ENCODE data around the gene ANTKMT. TPM values are rescaled to one million over a fixed set of nuclear protein-coding genes. Genes with fewer than 3 reads are reported as not detected.
"Not testable (repeated sequence)": the region's sequence is repeated elsewhere in the genome, so short reads cannot be mapped to it uniquely, and the experiment has no call there.

The ANTKMT gene
- total and polyA plus RNA-seq, 9 donors, result 13.2 to 43.9 (median 21.9) TPM; not detected in 1

GRCh38 chr16:740764-741505 is 20.0 kb downstream of the ANTKMT start, which contains the start of gene CIAO3:
TSS of gene CIAO3 (minus strand) at chr16:740997. CDS start at chr16:740985, 12 bp downstream.
- Histone ChIP-seq H3K36me3 (no peaks in the 10 kb centered on the region), H3K4me1 (ENCODE audit: insufficient read depth) (peaks cover 9% of the 10 kb centered on the region), H3K9me3 (no peaks in the 10 kb centered on the region), H3K4me3 (peak within 1 kb of the TSS; percentile 76), H3K27me3 (no peaks in the 10 kb centered on the region), H3K27ac (no peak within 1 kb of the TSS)
- peak; percentile 84 to 93 (median 90) for DNase-seq
- intact Hi-C loops (cut with DNase I), result no loop called here
- WGBS, 3 donors, result 0 to 1% (median 1%) methylated on average over 60 to 79 of the region's 79 CpGs
- no peak for TF ChIP-seq EP300 (IDR thresholded peaks at IDR 0.05)
- TF ChIP-seq, protein P1, sequence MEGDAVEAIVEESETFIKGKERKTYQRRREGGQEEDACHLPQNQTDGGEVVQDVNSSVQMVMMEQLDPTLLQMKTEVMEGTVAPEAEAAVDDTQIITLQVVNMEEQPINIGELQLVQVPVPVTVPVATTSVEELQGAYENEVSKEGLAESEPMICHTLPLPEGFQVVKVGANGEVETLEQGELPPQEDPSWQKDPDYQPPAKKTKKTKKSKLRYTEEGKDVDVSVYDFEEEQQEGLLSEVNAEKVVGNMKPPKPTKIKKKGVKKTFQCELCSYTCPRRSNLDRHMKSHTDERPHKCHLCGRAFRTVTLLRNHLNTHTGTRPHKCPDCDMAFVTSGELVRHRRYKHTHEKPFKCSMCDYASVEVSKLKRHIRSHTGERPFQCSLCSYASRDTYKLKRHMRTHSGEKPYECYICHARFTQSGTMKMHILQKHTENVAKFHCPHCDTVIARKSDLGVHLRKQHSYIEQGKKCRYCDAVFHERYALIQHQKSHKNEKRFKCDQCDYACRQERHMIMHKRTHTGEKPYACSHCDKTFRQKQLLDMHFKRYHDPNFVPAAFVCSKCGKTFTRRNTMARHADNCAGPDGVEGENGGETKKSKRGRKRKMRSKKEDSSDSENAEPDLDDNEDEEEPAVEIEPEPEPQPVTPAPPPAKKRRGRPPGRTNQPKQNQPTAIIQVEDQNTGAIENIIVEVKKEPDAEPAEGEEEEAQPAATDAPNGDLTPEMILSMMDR (IDR thresholded peaks at IDR 0.05), result peak; percentile 89 to 100 (median 97)
- peak; percentile 51 for TF ChIP-seq POLR2A (IDR thresholded peaks at IDR 0.05)

DNA sequence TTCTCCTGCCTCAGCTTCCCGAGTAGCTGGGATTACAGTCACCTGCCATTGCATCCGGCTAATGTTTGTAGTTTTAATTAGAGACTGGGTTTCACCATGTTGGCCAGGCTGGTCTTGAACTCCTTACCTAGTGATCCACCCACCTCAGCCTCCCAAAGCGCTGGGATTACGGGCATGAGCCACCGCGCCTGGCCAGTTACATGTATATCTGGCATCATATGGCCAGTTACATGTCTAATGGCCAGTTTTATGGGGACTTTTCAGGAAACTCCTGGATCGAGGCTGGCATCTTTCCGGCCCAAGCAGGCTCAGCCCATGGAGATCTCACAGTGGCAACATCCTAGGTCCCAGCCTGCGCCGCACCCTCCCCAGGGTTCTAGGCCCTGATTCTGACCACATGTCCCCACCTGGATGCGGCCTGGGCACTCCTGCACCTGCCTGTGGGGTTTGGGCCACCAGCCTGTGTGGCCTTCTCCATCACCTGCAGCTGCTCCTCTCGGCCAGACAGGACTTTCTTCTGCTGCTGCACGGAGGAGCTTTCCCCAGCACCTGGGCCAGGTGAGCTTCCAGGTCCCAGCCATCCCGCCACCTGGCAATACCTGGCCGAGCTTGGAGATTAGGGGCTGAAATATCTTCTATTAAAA is 21.2 kb downstream of the ANTKMT start:
- H3K4me1 ChIP-seq (ENCODE audit: insufficient read depth), result peaks cover 9% of the 10 kb centered on the region
- intact Hi-C loops (cut with DNase I), result no loop called here
- no peak overlapping the region for H3K4me3 ChIP-seq
- TF ChIP-seq EP300 (IDR thresholded peaks at IDR 0.05) (no peak), POLR2A (IDR thresholded peaks at IDR 0.05) (no peak)
- TF ChIP-seq, protein P1 (IDR thresholded peaks at IDR 0.05), result no peak
- H3K36me3 ChIP-seq, result no peaks in the 10 kb centered on the region
- no peak overlapping the region for H3K27ac ChIP-seq
- H3K27me3 ChIP-seq, result no peaks in the 10 kb centered on the region
- peak in 1 of 5 donors; percentile 9 for DNase-seq
- WGBS, 3 donors, result 85 to 89% (median 85%) methylated on average over 15 of the region's 15 CpGs
- H3K9me3 ChIP-seq, result no peaks in the 10 kb centered on the region

GRCh38 chr16:742894-743293 is 21.9 kb downstream of the ANTKMT start:
- H3K27me3 ChIP-seq; H3K36me3 ChIP-seq; H3K4me1 ChIP-seq (ENCODE audit: insufficient read depth); H3K4me3 ChIP-seq; DNase-seq; H3K27ac ChIP-seq; H3K9me3 ChIP-seq; intact Hi-C loops (cut with DNase I): not testable (repeated sequence)
- 66 to 78% (median 69%) methylated on average over 14 of the region's 14 CpGs for WGBS, 3 donors

DNA sequence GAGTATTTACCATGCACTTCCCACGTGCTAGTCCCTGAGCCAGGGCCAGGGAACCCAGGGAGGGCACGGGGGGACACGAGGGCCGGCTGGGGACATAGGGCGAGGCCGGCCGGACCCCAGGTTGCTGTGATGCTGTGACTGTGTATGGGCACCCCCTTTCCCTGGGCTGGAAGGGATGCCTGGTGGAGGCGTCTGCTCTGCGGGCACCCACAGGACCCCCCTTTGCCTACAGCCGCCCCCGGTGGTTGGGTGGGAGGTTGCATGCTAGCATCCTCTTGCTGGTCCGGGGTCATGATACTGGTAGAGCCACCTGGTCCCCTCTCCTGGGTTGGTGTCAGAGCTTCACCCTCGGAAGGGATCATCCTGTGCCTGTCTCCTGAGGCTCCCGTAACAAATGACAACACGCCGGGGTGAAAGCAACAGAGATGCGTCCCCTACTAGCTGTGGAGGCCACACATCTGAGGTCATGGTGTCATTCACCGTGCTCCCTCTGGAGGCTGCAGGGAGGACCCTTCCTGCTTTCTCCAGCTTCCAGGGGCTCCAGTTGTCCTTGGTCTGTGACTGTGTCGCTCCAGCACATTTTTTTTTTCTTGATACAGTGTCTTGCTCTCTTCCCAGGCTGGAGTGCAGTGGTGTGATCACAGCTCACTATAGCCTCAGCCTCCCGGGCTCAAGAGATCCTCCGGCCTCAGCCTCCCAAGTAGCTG is 23.0 kb downstream of the ANTKMT start:
- Histone ChIP-seq H3K4me3 (no peak overlapping the region), H3K9me3 (no peaks in the 10 kb centered on the region), H3K4me1 (ENCODE audit: insufficient read depth) (peaks cover 9% of the 10 kb centered on the region), H3K27me3 (no peaks in the 10 kb centered on the region), H3K36me3 (no peaks in the 10 kb centered on the region), H3K27ac (no peak overlapping the region)
- WGBS, 3 donors, result 70 to 77% (median 74%) methylated on average over 21 of the region's 21 CpGs
- intact Hi-C loops (cut with DNase I), result no loop called here
- TF ChIP-seq POLR2A (IDR thresholded peaks at IDR 0.05), result no peak
- TF ChIP-seq, protein P1 (IDR thresholded peaks at IDR 0.05), result no peak
- TF ChIP-seq EP300 (IDR thresholded peaks at IDR 0.05), result no peak
- DNase-seq, result no peak
